ENCODE data around the gene RTF2. TPM values are rescaled to one million over a fixed set of nuclear protein-coding genes. Genes with fewer than 3 reads are reported as not detected.

RTF2 gene
- total and polyA plus RNA-seq, 2 of the 13 experiments (the other 11 are each of a cell fraction or from before 2014, with no cell fraction given), result 81.8 to 142 TPM

- H3K27me3 ChIP-seq (ENCODE audit: control insufficient read depth in 1 of 2, insufficient read depth in 2 of 2, low read length in 2 of 2), result peaks cover 0 to 2% of the 10 kb centered on the region in 2 experiments; a peak in 1 of 5 replicates
- H3K4me3 ChIP-seq (replicated peaks in 1 of 3; ENCODE audit: insufficient read depth in 1 of 3, low read depth in 2 of 3, low read length in 3 of 3), result no peak overlapping the region
- in situ Hi-C loops (cut with HindIII; ENCODE audit: extremely low pct_ligation_motif_present, low pct_unique_long_range_greater_than_20kb), result no loop called here
- H3K9ac ChIP-seq (ENCODE audit: insufficient read depth, low read depth, low read length), result no peak overlapping the region
- ChIA-PET POLR2A (no interaction called here), CTCF (ENCODE audit: low intra/inter-chr PET ratio, low total read pairs) (no interaction called here)
- FAIRE-seq, result no peak
- H4K20me1 ChIP-seq (ENCODE audit: insufficient read depth, low read length), result no peaks in the 10 kb centered on the region
- no peak for TF ChIP-seq ZSCAN29 (CRISPR knock-in tag; conservative IDR thresholded peaks at IDR 0.05)
- TF ChIP-seq, protein P1, sequence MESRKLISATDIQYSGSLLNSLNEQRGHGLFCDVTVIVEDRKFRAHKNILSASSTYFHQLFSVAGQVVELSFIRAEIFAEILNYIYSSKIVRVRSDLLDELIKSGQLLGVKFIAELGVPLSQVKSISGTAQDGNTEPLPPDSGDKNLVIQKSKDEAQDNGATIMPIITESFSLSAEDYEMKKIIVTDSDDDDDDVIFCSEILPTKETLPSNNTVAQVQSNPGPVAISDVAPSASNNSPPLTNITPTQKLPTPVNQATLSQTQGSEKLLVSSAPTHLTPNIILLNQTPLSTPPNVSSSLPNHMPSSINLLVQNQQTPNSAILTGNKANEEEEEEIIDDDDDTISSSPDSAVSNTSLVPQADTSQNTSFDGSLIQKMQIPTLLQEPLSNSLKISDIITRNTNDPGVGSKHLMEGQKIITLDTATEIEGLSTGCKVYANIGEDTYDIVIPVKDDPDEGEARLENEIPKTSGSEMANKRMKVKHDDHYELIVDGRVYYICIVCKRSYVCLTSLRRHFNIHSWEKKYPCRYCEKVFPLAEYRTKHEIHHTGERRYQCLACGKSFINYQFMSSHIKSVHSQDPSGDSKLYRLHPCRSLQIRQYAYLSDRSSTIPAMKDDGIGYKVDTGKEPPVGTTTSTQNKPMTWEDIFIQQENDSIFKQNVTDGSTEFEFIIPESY (CRISPR knock-in tag; IDR thresholded peaks at IDR 0.05), result peak; percentile 74; the same call in 1 of the 2 replicates
- TF ChIP-seq RXRA (CRISPR knock-in tag; IDR thresholded peaks at IDR 0.05), result no peak
- TF ChIP-seq, protein P2, sequence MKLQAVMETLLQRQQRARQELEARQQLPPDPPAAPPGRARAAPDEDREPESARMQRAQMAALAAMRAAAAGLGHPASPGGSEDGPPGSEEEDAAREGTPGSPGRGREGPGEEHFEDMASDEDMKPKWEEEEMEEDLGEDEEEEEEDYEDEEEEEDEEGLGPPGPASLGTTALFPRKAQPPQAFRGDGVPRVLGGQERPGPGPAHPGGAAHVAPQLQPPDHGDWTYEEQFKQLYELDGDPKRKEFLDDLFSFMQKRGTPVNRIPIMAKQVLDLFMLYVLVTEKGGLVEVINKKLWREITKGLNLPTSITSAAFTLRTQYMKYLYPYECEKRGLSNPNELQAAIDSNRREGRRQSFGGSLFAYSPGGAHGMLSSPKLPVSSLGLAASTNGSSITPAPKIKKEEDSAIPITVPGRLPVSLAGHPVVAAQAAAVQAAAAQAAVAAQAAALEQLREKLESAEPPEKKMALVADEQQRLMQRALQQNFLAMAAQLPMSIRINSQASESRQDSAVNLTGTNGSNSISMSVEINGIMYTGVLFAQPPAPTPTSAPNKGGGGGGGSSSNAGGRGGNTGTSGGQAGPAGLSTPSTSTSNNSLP (IDR thresholded peaks at IDR 0.05; ENCODE audit: low read depth, low read length), result peak; percentile 18; the same call in 1 of the 2 replicates
- TF ChIP-seq, protein P3, sequence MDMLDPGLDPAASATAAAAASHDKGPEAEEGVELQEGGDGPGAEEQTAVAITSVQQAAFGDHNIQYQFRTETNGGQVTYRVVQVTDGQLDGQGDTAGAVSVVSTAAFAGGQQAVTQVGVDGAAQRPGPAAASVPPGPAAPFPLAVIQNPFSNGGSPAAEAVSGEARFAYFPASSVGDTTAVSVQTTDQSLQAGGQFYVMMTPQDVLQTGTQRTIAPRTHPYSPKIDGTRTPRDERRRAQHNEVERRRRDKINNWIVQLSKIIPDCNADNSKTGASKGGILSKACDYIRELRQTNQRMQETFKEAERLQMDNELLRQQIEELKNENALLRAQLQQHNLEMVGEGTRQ (IDR thresholded peaks at IDR 0.05; ENCODE audit: low read depth, low read length), result 0 out of 2 replicates have a peak, but pooled peaks have one; percentile 2
- TF ChIP-seq, protein P3 (CRISPR knock-in tag; IDR thresholded peaks at IDR 0.05; ENCODE audit: borderline replicate concordance), result no peak
- 0 out of 2 replicates have a peak, but pooled peaks have one; percentile 40 for TF ChIP-seq ZNF441 (CRISPR knock-in tag; IDR thresholded peaks at IDR 0.05; ENCODE audit: borderline replicate concordance)
- no peak for TF ChIP-seq AKAP8 (CRISPR knock-in tag; IDR thresholded peaks at IDR 0.05)
- TF ChIP-seq FOXP1 (IDR thresholded peaks at IDR 0.05), result no peak
- TF ChIP-seq FOXP1 (CRISPR knock-in tag; IDR thresholded peaks at IDR 0.05), result peak; percentile 27; the same call in 1 of the 2 replicates
- no peak for TF ChIP-seq ZNF256 (CRISPR knock-in tag; conservative IDR thresholded peaks at IDR 0.05)
- peak; percentile 32; the same call in 1 of the 2 replicates for TF ChIP-seq ZNF687 (CRISPR knock-in tag; IDR thresholded peaks at IDR 0.05)
- 0 out of 2 replicates have a peak, but pooled peaks have one; percentile 5 for TF ChIP-seq FOSL2 (CRISPR knock-in tag; IDR thresholded peaks at IDR 0.05)
- peak; percentile 29 for DNase-seq (ENCODE audit: low spot score)
- ATAC-seq, result peak; percentile 74
- WGBS (ENCODE audit: low lambda C conversion rate), result 44% methylated on average over 27 of the region's 27 CpGs
- no peak overlapping the region for H3K27ac ChIP-seq (ENCODE audit: extremely low read length, insufficient read depth, low read length)
- peaks cover 9% of the 10 kb centered on the region for H3K4me1 ChIP-seq (ENCODE audit: insufficient read depth, low read length)
- intact Hi-C loops (cut with micrococcal nuclease; ENCODE audit: unreplicated experiment), result no loop called here
- H2AFZ ChIP-seq (ENCODE audit: low read length), result no peak overlapping the region
- no peaks in the 10 kb centered on the region for H3K36me3 ChIP-seq (replicated peaks in 1 of 2; ENCODE audit: control insufficient read depth in 1 of 2, insufficient read depth in 2 of 2, low read length in 2 of 2)
- H3K4me2 ChIP-seq (ENCODE audit: low read depth, low read length), result peak overlapping the region; percentile 42; the same call in 1 of the 2 replicates
- no peaks in the 10 kb centered on the region for H3K79me2 ChIP-seq (ENCODE audit: insufficient read depth, low read length)
- no peaks in the 10 kb centered on the region for H3K9me3 ChIP-seq (ENCODE audit: low read length)
- no TSS peak for BruUV-seq (replicated peaks)
Observed at GRCh38 chr20:56443654-56444540, 24.5 kb upstream of the RTF2 start.
